Tibial artery (tissue), 4 donors: ENCODE results near the gene ACTA1.
"Not testable (repeated sequence)": the region's sequence is repeated elsewhere in the genome, so short reads cannot be mapped to it uniquely, and the experiment has no call there.

Experiments
- DNase-seq, 2 donors: peaks; one replicate each; pipeline ENCODE4 v3.0.0-alpha.2; 2019
- H3K27ac ChIP-seq, 2 donors: fragments of 200-600 bp; sonication (generic) in 1 of 2; 1 replicate in 1 of 2; 2 replicates in 1 of 2; pipeline ENCODE4 v1.5.1; 2018 to 2019; ENCODE audit warnings: mild to moderate bottlenecking in 1 of 2
- H3K27me3 ChIP-seq, 2 donors: fragments of 200-600 bp; sonication (generic) in 1 of 2; one replicate each; pipeline versions ENCODE4 v1.5.1 to v1.6.0; 2016 to 2019
- H3K36me3 ChIP-seq, 3 donors: fragments of 200-600 bp; sonication (generic) in 2 of 3; one replicate each; pipeline ENCODE4 v1.5.1; 2016 to 2019; ENCODE audit warnings: mild to moderate bottlenecking in 2 of 3
- H3K4me1 ChIP-seq, 4 donors: fragments of 200-600 bp; sonication (generic) in 2 of 4; 1 replicate in 3 of 4; 2 replicates in 1 of 4; pipeline ENCODE4 v1.5.1; 2016 to 2019
- H3K4me3 ChIP-seq, 2 donors: fragments of 200-600 bp; sonication (generic) in 1 of 2; 1 replicate in 1 of 2; 2 replicates in 1 of 2; pipeline ENCODE4 v1.5.1; 2018 to 2019; ENCODE audit warnings: mild to moderate bottlenecking in 2 of 2
- H3K9me3 ChIP-seq, 3 donors: fragments of 200-600 bp; sonication (generic) in 1 of 3; one replicate each; pipeline ENCODE4 v1.5.1; 2016 to 2019
- intact Hi-C: fragments of 100-400 bp; cut with DNase I; formaldehyde crosslinking; loops from one replicate; pipeline ENCODE4 v1.15.0; 2023; ENCODE audit warnings: low total_unique reads
- TF ChIP-seq, protein P1 (sequence below), 2 experiments: fragments of 200-600 bp in 1 of 2; fragments of 450-650 bp in 1 of 2; IDR thresholded peaks; one replicate each; pipeline ENCODE4 v1.5.1; 2017 to 2019; ENCODE audit warnings: antibody characterized with exemption in 2 of 2, mild to moderate bottlenecking in 1 of 2, moderate library complexity in 1 of 2

Gene ACTA1

GRCh38 chr1:229408458-229409037 is 25.3 kb downstream of the ACTA1 start:
- H3K36me3 ChIP-seq, result no peaks in the 10 kb centered on the region
- H3K27ac ChIP-seq, result peak overlapping the region; percentile 69 to 72
- peaks cover 0 to 22% of the 10 kb centered on the region in 2 donors for H3K27me3 ChIP-seq
- H3K4me3 ChIP-seq, result no peak overlapping the region
- H3K4me1 ChIP-seq, result peaks cover 0 to 55% (median 49%) of the 10 kb centered on the region in 4 donors
- H3K9me3 ChIP-seq, result no peaks in the 10 kb centered on the region
- DNase-seq, result no peak
- TF ChIP-seq, protein P1, sequence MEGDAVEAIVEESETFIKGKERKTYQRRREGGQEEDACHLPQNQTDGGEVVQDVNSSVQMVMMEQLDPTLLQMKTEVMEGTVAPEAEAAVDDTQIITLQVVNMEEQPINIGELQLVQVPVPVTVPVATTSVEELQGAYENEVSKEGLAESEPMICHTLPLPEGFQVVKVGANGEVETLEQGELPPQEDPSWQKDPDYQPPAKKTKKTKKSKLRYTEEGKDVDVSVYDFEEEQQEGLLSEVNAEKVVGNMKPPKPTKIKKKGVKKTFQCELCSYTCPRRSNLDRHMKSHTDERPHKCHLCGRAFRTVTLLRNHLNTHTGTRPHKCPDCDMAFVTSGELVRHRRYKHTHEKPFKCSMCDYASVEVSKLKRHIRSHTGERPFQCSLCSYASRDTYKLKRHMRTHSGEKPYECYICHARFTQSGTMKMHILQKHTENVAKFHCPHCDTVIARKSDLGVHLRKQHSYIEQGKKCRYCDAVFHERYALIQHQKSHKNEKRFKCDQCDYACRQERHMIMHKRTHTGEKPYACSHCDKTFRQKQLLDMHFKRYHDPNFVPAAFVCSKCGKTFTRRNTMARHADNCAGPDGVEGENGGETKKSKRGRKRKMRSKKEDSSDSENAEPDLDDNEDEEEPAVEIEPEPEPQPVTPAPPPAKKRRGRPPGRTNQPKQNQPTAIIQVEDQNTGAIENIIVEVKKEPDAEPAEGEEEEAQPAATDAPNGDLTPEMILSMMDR (IDR thresholded peaks at IDR 0.05), result no peak
- intact Hi-C loops, result no loop called here

DNA sequence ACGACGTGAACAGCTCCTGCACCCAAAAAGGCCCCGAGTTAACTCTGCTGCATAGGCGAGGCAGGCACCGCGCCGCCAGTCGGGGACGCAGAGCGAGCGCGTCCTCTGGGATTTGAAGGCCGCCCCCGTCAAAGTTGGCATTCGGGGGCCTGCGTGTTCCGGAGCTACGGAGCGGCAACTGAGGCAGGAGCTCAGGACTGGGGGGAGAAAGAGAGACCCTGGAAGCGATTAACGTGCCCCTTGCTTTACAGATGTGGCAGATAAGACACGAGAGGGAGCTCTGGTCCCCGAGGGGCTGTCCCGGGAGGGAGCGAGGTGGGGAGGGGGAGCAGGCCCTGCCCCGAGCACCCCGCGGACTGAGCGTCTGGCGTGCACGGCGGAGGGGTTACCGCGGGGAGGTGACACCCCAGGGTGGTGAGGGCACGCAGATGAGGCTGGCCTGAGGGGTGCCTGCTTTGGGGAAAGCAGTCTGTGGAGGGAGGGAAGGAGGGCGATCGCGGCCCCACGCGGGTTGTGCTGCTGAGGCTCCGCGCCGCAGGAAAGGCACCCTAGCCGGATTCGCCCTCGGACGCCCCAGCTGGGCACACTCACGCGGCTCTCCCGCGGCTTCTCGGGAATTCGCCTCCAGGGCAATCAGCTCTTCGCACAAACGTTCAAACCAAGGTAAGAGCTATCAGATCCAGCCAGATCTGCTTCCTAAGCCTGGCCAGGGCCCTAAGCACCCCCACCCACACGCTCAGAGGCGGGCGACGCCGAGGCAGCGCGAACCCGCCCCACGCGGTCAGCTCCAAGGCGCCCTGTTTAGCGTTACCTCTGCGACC is 26.5 kb downstream of the ACTA1 start:
- Histone ChIP-seq H3K4me3 (peak overlapping the region; percentile 37 to 38), H3K9me3 (no peaks in the 10 kb centered on the region), H3K4me1 (peaks cover 0 to 55% (median 49%) of the 10 kb centered on the region in 4 donors), H3K27me3 (peaks cover 0 to 29% of the 10 kb centered on the region in 2 donors), H3K27ac (no peak overlapping the region), H3K36me3 (no peaks in the 10 kb centered on the region)
- TF ChIP-seq, protein P1 (IDR thresholded peaks at IDR 0.05), result no peak
- no peak for DNase-seq
- intact Hi-C loops, result no loop called here

DNA sequence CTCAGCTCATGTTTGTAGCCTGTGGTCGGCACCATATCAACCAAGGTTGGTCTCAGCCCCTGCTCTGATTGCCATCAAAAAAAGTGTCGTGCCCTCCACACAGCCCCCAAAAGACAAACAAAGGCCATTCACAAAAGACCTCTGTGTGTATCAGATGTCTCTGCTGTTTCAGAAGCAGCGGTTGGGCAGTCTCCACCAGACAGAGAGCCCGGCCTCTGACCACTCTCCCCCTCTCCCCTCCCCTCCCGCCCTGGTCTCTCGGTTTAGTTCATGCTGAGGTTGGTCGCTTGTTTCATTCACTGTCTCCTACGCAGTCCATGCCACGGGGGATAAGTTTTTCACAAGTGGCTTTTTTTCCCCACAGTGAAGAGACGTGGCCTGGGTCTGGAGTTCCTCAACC is 27.1 kb downstream of the ACTA1 start:
- H3K4me3 ChIP-seq, result peak overlapping the region; percentile 37 to 38
- no peaks in the 10 kb centered on the region for H3K9me3 ChIP-seq
- H3K36me3 ChIP-seq, result no peaks in the 10 kb centered on the region
- intact Hi-C loops, result no loop called here
- H3K27me3 ChIP-seq, result peaks cover 0 to 29% of the 10 kb centered on the region in 2 donors
- H3K27ac ChIP-seq, result no peak overlapping the region
- TF ChIP-seq, protein P1 (IDR thresholded peaks at IDR 0.05), result no peak
- no peak for DNase-seq
- H3K4me1 ChIP-seq, result peaks cover 0 to 52% (median 47%) of the 10 kb centered on the region in 4 donors

DNA sequence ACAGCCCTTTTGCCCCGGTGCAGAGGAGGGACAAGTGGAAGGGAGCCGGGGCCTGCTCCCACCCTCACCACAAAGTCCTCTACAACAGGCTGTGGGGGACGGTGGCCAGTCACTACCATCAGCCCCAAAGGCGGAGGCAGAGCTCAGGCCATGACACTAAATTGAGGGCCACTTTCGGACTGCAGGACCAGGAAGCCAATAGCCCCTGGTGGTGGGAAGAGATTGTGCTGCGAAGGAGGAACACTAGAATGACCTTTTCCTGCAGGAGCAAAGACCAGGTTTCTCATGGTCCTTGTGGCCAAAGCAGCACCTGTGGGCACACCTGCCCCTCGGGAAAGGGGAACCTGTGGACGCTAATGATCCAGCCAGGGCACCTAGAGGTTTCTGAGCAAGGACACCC is 30.3 kb downstream of the ACTA1 start:
- no peaks in the 10 kb centered on the region for H3K36me3 ChIP-seq
- no peaks in the 10 kb centered on the region for H3K9me3 ChIP-seq
- peaks cover 0 to 36% of the 10 kb centered on the region in 2 donors for H3K27me3 ChIP-seq
- H3K27ac ChIP-seq, result no peak overlapping the region
- intact Hi-C loops, result no loop called here
- peaks cover 0 to 20% (median 17%) of the 10 kb centered on the region in 4 donors for H3K4me1 ChIP-seq
- DNase-seq, result no peak
- no peak overlapping the region for H3K4me3 ChIP-seq
- TF ChIP-seq, protein P1 (IDR thresholded peaks at IDR 0.05), result no peak

DNA sequence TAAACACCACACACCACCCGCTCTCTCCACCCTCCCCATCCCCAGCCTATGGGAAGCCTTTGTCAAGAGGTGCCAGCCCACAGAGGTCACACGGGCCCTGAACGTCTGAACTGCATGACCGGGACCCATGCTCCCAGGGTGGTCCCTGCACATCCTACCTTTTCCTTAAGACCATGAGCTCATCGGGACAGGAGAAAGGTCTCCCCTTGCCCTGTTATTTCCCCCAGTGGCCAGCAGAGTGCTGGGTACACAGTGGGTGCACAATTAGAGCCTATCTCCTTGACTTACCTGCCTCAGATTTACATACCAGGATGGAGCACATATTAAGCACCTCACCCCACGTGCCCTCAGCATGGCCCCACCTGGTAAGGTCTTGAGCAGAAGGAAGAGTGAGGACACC is 30.9 kb downstream of the ACTA1 start:
- no peaks in the 10 kb centered on the region for H3K9me3 ChIP-seq
- intact Hi-C loops, result no loop called here
- H3K4me1 ChIP-seq, result peaks cover 0 to 14% (median 12%) of the 10 kb centered on the region in 4 donors
- H3K27me3 ChIP-seq, result peaks cover 0 to 35% of the 10 kb centered on the region in 2 donors
- DNase-seq, result no peak
- no peak overlapping the region for H3K4me3 ChIP-seq
- TF ChIP-seq, protein P1 (IDR thresholded peaks at IDR 0.05), result no peak
- H3K36me3 ChIP-seq, result no peaks in the 10 kb centered on the region
- no peak overlapping the region for H3K27ac ChIP-seq

GRCh38 chr1:229402329-229402728 is 31.6 kb downstream of the ACTA1 start:
- H3K4me3 ChIP-seq, H3K36me3 ChIP-seq, H3K9me3 ChIP-seq, intact Hi-C loops, H3K4me1 ChIP-seq, DNase-seq, H3K27ac ChIP-seq: not testable (repeated sequence)
- H3K27me3 ChIP-seq, result peaks cover 0 to 33% of the 10 kb centered on the region in 2 donors
